ENCODE results near the gene ZNF185. TPM values are rescaled to one million over a fixed set of nuclear protein-coding genes. Genes with fewer than 3 reads are reported as not detected.

ZNF185 gene
- polyA plus RNA-seq, 3 donors: 39.1 to 82.9 (median 40.5) TPM

DNA sequence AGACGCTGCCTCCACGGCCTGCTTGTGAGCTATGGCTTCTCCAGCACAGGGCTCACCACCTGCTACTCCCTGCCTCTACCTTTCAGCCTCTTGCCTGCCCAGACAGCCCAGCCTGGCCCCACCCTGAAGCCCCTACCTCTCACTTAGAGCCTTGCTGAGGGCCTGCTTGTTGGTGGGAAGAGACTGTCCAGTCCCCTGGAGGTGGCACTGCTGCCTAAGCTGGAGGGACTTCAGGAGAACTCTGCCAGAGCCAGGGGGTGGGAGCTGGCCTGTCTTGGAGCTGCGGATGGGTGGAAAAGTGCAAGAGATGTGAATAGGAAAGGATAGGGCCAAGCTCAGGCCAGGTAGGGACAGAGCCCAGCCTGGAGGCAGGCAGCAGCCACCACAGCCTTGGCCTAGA, 2.7 kb upstream of the ZNF185 start:
- Mint-ChIP-seq H3K27ac (peak overlapping the region in 1 of 7 donors; percentile 29), H3K4me1 (peaks cover 8% of the 10 kb centered on the region), H3K4me3 (no peak overlapping the region), H3K9me3 (peaks cover 0 to 3% (median 1%) of the 10 kb centered on the region in 7 donors), H3K36me3 (no peaks in the 10 kb centered on the region), H3K27me3 (ENCODE audit: low read depth in 3 of 3) (peaks cover 22 to 58% (median 48%) of the 10 kb centered on the region in 3 donors)
- Histone ChIP-seq H3K27ac (ENCODE audit: low read depth in 1 of 2, low read length in 2 of 2) (no peak overlapping the region), H3K79me2 (ENCODE audit: insufficient read depth, low read length) (no peaks in the 10 kb centered on the region), H3K4me2 (replicated peaks; ENCODE audit: extremely low read depth, low read length, poor library complexity, severe bottlenecking) (no peak overlapping the region), H3K27me3 (ENCODE audit: control insufficient read depth in 2 of 2, insufficient read depth in 2 of 2, low read length in 2 of 2) (peaks cover 0 to 26% of the 10 kb centered on the region in 2 donors), H2AFZ (ENCODE audit: insufficient read depth, low read depth, low read length, poor library complexity, severe bottlenecking) (no peak overlapping the region), H3K9ac (ENCODE audit: insufficient read depth, low read length, poor library complexity, severe bottlenecking) (no peak overlapping the region), H3K9me3 (replicated peaks in 1 of 2; ENCODE audit: control insufficient read depth in 1 of 2, insufficient read depth in 1 of 2, low read length in 2 of 2) (no peaks in the 10 kb centered on the region), H3K36me3 (replicated peaks in 1 of 2; ENCODE audit: control insufficient read depth in 1 of 2, insufficient read depth in 2 of 2, low read length in 2 of 2) (no peaks in the 10 kb centered on the region), H4K20me1 (ENCODE audit: insufficient read depth, low read length) (no peaks in the 10 kb centered on the region), H3K4me1 (ENCODE audit: control insufficient read depth in 1 of 2, insufficient read depth in 2 of 2, low read length in 2 of 2) (peaks cover 0 to 6% of the 10 kb centered on the region in 2 donors), H3K4me3 (replicated peaks in 1 of 3; ENCODE audit: low read depth in 2 of 3, low read length in 3 of 3) (no peak overlapping the region)
- intact Hi-C loops (cut with micrococcal nuclease): no loop called here
- WGBS (ENCODE audit: insufficient coverage): 80% methylated on average over 1 of the region's 3 CpGs
- DNase-seq: no peak
- no peak for TF ChIP-seq CTCF (IDR thresholded peaks at IDR 0.05)

GRCh38 chrX:152895724-152896420, 2.0 kb upstream of the ZNF185 start:
- peaks cover 0 to 26% of the 10 kb centered on the region in 2 donors for H3K27me3 ChIP-seq (ENCODE audit: control insufficient read depth in 2 of 2, insufficient read depth in 2 of 2, low read length in 2 of 2)
- TF ChIP-seq CTCF (IDR thresholded peaks at IDR 0.05): no peak
- H3K9ac ChIP-seq (ENCODE audit: insufficient read depth, low read length, poor library complexity, severe bottlenecking): no peak overlapping the region
- 73% methylated on average over 3 of the region's 8 CpGs for WGBS (ENCODE audit: insufficient coverage)
- Mint-ChIP-seq H3K4me1 (peaks cover 8% of the 10 kb centered on the region), H3K9me3 (peaks cover 0 to 3% (median under 1%) of the 10 kb centered on the region in 7 donors), H3K36me3 (no peaks in the 10 kb centered on the region), H3K27ac (peak overlapping the region in 1 of 7 donors; percentile 54), H3K4me3 (no peak overlapping the region), H3K27me3 (ENCODE audit: low read depth in 3 of 3) (peaks cover 22 to 52% (median 50%) of the 10 kb centered on the region in 3 donors)
- no peaks in the 10 kb centered on the region for H3K36me3 ChIP-seq (replicated peaks in 1 of 2; ENCODE audit: control insufficient read depth in 1 of 2, insufficient read depth in 2 of 2, low read length in 2 of 2)
- no peak overlapping the region for H3K4me2 ChIP-seq (replicated peaks; ENCODE audit: extremely low read depth, low read length, poor library complexity, severe bottlenecking)
- no peak overlapping the region for H3K4me3 ChIP-seq (replicated peaks in 1 of 3; ENCODE audit: low read depth in 2 of 3, low read length in 3 of 3)
- H3K9me3 ChIP-seq (replicated peaks in 1 of 2; ENCODE audit: control insufficient read depth in 1 of 2, insufficient read depth in 1 of 2, low read length in 2 of 2): no peaks in the 10 kb centered on the region
- H3K27ac ChIP-seq (ENCODE audit: low read depth in 1 of 2, low read length in 2 of 2): no peak overlapping the region
- H3K79me2 ChIP-seq (ENCODE audit: insufficient read depth, low read length): no peaks in the 10 kb centered on the region
- no peaks in the 10 kb centered on the region for H4K20me1 ChIP-seq (ENCODE audit: insufficient read depth, low read length)
- peaks cover 0 to 6% of the 10 kb centered on the region in 2 donors for H3K4me1 ChIP-seq (ENCODE audit: control insufficient read depth in 1 of 2, insufficient read depth in 2 of 2, low read length in 2 of 2)
- intact Hi-C loops (cut with micrococcal nuclease): no loop called here
- no peak overlapping the region for H2AFZ ChIP-seq (ENCODE audit: insufficient read depth, low read depth, low read length, poor library complexity, severe bottlenecking)
- no peak for DNase-seq

Data from CD14-positive monocyte (primary cell).